NCI-H1105 (cell line): ENCODE measurements around the gene TGFBR3.
A peak's percentile ranks its signal among the peaks of the same experiment; 100 is the strongest.
"Not testable (repeated sequence)": the region's sequence is repeated elsewhere in the genome, so short reads cannot be mapped to it uniquely, and the experiment has no call there.

Experiments
- DNase-seq: peaks from one replicate; lab custom pipeline; 2025; lab: John Stamatoyannopoulos, UW

The TGFBR3 gene

DNA sequence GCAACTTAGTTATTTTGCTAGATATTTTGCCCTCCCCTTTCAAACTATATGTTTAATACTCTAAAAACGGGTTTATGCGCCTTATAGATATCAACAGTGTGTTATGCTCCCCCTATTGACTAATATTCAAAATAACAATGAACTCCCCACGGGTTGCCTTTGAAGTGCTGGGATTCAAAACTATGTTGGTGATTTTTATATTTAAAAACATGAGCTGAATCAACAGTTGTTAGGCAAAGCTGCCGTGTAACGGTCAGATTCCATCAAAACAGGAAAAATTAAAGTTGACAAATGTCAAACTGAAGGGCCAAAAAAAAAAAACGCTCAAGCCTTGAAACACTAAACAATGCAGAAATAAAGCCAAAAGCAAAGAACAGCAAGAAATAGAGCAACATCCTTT lies 2.5 kb downstream of the TGFBR3 start:
- no peak for DNase-seq

- no peak for DNase-seq
Observed at GRCh38 chr1:91881280-91881679, 4.7 kb downstream of the TGFBR3 start.

GRCh38 chr1:91879733-91880132 lies 6.2 kb downstream of the TGFBR3 start:
- no peak for DNase-seq

GRCh38 chr1:91877574-91878208 lies 8.3 kb downstream of the TGFBR3 start:
- DNase-seq: no peak

GRCh38 chr1:91876781-91877573 lies 9.0 kb downstream of the TGFBR3 start:
- DNase-seq: no peak

GRCh38 chr1:91876040-91876470 lies 9.9 kb downstream of the TGFBR3 start:
- DNase-seq: no peak

GRCh38 chr1:91874167-91874566 lies 11.8 kb downstream of the TGFBR3 start:
- no peak for DNase-seq

DNA sequence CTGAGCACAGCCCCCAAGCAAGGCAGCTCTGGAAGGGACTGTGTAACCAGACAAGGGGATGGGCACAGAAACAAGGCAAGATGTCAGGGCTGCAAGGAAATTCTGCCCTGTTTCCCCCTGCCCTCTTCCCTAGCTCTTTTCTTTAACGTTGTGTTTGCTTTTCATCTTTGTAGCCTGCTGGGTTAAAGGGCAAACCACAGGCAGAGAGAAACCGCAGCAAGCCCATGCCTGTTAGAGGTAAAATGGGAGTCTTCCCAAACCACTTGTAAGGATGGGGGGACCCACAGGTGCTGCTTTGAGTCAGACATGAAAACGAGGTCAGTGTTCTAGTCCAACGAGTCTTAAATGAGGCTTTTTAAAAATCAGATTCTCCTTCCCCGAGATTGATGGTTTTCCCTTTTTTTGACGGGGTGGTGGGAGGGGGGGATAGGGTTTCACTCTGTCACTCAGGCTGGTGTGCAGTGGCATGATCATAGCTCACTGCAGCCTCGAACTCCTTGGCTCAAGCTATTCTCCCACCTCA lies 13.3 kb downstream of the TGFBR3 start:
- DNase-seq: no peak

DNA sequence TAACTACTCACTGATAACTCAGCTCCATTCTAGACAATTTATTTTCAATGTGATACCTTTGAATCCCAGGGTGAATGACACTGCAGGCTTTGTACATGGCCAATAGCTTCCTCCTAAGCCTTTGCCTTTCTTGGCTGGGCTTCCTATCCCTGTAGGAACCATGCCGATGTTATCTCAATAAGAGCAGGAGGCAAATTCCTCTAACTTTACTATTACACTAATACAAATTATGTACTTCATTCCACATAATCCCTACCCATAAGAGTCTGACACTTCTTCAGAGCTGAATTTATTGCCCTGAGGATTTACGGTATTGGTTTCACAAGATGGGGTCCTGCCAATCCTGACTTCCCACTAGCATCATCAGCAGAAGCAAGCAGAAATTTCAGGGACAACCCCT lies 14.0 kb downstream of the TGFBR3 start:
- no peak for DNase-seq

DNA sequence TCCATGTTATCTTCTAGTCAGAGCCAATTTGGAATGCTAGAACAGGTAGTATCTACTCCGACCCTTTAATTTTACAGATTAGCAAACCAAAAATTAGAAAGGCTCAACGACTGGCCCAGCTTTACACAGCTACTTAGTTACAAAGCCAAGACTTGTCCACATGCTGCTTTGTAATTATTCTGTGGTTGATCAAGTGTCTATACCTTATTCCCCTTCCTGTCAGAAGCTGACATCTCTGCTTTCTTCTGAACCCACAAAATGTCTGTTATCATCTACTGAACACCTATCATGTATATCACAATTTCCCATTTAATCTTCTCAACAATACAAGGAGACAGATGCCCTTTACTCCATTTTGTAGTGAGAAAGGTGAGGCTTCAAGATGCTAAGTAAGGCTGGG lies 15.6 kb downstream of the TGFBR3 start:
- DNase-seq: no peak

DNA sequence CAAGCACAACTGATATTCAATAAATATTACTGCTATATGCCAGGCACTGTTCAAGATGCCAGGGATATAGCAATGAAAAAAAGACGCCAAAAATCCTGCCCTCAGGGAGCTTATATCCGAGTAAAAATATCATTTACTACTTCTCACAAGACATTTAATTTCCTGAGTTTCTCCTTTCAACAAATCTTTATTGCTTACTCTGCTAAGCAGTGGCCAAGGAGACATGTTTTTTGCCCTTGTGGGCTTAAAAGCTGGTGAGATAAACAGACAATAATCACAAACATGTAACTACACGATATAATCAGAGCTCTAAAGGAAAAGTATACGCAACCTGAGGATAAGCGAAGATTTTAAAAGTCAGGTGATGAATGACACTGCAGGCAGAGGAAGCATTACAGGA lies 19.5 kb downstream of the TGFBR3 start:
- DNase-seq: no peak

DNA sequence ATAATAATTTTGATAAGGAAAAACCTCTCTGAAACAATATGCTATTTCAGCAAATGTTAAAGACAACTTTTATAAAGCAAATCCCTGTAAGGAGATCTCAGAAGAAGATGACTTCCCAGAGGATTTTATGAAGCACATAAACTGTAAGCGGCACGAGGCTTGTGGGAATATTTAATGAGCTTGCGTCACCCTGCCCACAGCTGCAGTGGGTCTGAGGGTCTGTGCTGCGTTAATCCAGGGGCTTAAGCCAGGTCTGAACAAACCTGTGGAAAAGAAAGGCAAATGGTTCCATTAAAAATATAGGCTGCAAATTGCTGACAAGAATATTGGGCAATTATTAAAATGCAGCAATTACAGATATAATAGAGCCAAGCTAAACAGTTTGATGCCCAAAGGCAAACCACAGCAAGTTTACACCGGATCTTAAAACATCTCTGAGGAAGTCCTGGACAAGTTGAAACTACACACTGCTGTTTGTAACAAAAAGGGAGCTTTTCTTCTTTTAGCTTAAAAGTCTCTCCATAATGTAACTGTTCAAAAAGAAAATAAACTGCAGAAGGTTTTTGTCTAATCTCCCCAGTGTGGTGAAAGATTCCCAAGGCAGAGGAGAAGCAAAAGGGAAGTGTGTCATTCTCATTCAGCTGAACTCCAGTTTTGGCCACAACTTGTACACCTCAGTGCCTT lies 21.8 kb downstream of the TGFBR3 start:
- peak; percentile 46 for DNase-seq

DNA sequence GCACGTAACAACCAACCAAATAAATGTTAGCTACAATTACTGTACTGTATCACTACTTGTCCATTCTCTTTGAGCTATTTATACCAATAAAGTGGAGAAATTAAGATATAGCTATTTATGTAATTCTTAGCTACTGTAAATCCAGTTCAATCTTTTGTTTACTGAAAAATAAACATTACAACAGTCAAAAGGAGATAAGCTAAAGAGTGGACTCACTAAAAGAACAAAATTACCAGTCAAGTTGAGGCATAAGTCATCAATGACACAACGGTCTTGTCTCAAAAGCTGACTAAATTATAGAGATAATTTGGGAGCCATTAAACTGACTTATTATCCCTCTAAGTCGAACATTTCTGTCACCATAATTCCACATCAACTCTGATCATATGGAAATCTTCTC lies 22.5 kb downstream of the TGFBR3 start:
- no peak for DNase-seq

DNA sequence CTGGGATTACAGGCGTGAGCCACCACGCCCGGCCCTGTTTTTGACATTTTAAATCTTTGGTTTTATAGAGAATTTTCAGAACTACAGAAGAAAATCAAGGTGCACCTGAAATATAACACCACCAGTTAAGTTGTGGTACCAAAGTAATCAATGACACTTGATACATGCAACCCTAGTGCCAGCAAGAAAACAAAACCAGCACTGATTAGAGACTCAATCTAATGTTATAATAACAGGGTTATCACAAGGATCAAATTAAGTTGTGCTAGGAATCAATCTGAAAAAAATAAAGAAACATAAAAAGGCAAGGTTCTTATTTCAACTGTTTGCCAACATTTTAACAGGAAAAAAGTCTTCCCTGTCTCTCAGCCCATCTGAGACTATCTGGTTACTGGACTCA lies 23.8 kb downstream of the TGFBR3 start:
- DNase-seq: no peak

DNA sequence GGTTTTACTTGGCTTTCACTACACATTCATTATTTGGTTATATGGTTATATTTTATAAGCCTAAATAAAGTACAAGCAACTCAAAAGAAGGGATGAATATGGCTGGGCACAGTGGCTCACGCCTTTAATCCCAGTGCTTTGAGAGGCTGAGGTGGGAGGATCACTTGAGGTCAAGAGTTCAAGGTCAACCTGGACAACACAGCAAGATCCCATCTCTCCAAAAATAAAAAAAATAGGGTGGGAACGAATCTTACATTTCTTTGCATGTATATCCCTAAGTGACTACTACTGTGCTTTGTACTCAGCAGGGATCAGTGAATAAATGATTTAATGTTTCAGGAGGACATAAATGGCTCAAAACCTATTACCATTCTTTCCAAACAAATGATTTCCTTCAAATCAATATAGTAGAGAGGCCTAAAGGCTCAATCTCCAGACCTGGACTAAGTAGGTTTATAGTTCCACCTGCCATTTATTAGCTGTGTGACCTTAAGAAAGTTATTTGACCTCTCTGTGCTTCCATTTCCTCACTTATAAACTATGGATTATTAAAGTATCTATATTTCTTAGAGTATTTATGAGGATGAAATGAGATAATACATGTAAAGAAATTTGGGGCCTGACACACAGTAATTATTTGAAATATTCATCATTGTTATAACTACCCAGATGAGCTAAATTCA lies 28.3 kb downstream of the TGFBR3 start:
- no peak for DNase-seq

DNA sequence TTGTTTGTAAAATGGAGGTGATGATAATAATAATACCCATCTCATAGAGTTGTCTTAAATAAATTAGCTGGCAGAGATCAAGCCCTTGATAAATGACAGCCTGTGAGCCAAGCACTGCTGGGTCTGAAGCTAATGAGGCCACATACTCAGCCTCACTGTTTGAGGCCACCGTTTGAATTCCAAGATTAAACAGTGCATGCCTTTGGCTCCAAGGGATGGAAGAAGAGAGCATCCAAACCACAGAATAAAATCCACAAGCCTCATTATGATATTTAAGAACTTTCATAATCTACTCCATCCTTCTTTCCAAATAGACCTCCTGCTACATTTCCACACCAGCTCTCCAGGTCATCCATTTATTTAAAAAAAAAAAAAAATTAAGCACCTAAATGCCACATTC lies 29.0 kb downstream of the TGFBR3 start:
- no peak for DNase-seq

DNA sequence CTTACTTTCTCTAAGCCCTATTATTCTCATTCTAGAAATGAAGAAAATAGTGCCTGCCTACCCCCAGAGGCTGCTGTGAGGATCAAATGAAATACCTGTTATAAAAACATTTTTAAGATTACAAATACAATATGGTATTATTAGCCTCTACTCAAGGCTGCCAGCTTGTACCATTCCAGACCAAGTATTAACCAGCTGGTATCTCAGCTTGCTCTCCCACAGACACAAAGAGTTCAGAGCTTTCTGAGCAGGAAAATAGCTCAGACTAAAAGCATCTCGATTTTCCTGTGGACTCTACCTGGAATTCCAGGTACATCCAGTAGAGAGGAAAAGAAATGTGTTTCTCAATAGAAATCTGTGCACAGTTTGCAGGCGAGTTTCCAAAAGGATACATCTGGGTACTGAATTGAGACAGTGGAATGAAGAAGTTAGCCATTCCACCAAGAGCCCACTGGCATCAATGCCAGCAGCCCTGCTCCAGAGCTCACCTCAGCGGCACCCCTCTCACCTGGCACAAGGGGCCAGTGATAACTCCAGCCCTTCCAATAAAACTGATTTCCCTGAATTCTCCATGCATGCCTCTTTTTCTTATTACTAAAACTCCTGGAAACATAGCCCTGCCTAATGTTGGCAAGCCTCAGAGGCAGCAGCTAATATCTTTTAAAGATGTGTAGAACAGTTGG lies 31.0 kb downstream of the TGFBR3 start:
- DNase-seq: no peak

DNA sequence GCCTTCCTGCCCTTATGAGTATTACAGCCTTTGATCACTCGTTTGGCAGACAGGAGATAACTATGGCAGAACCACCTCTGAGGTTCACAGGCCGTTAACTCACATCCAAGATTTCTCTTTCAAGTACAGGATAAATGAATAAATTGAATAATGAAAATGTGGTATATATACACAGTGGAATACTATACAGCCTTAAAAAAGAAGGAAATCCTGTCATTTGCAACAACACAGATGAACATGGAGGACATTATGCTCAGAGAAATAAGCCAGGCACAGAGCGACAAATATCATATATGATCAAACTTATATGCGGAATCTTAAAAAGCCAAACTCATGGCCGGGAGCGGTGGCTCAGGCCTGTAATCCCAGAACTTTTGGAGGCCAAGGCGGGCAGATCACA lies 32.6 kb downstream of the TGFBR3 start:
- DNase-seq: no peak

DNA sequence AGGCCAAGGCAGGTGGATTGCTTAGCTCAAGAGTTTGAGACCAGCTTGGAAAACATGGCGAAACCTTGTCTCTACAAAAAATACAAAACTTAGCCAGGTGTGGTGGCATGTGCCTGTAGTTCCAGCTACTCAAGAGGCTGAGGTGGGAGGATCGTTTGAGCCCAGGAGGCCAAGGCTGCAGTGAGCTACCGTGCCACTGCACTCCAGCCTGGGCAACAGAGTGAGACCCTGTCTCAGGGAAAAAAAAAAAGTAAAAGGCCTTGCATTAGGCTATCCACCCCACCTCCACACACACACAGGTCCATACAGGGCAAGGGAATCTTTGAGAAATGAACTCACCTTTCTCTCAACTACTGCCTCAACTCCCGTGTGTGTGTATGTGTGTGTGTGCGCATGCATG lies 33.9 kb downstream of the TGFBR3 start:
- not testable (repeated sequence) for DNase-seq

GRCh38 chr1:91851130-91852010 lies 34.6 kb downstream of the TGFBR3 start:
- peak; percentile 97 for DNase-seq

DNA sequence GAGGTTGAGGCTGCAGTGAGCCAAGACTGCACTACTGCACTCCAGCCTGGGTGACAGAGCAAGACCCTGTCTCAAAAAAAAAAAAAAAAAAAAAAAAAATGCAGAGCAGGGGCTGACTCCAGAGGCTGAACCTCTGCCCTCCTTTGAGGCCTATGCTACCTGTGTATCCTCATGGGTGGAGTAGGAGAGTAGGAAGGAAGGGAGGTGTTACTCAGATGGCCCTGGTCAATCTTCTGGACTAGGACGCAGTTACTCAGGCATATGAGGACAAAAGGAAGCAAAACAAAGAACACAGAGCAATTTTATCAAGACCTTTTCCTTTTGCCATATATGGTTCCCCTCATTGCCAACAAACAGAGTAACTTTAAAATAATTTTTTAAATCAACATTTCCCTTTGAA lies 35.2 kb downstream of the TGFBR3 start:
- DNase-seq: no peak
